ENCODE results near the gene ADARB2.
"Not testable (repeated sequence)": the region's sequence is repeated elsewhere in the genome, so short reads cannot be mapped to it uniquely, and the experiment has no call there.

ADARB2 gene

DNA sequence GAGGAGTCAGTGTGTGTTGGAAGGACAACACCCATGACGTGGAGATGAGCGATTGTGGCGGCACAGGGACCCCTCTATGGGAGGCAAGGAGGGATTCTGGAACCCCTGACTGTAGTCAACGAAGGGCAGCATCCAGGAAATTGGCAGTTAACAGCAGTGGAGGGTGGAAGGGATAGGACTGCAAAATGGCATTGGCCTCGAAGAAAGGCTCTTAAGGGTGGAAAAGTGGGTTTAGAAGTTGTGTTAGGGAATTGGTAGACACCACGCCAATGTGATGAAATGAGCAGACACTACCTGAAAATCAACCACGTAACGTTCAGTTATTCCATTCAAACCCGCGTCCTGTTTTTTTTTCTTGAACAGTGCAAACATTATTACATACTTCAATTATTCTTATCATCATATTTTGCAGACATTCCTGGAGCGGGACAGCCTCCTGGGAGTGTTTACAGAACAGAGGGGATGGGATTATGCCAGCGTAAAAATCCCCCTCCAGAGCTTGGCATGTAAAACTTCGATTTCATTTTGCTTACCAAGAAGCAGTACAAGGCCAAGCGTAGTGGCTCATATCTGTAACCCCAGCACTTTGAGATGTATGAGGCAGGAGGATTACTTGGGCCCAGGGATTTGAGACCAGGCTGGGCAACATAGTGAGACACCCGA is 409.0 kb downstream of the ADARB2 start:
- no peak for DNase-seq

DNA sequence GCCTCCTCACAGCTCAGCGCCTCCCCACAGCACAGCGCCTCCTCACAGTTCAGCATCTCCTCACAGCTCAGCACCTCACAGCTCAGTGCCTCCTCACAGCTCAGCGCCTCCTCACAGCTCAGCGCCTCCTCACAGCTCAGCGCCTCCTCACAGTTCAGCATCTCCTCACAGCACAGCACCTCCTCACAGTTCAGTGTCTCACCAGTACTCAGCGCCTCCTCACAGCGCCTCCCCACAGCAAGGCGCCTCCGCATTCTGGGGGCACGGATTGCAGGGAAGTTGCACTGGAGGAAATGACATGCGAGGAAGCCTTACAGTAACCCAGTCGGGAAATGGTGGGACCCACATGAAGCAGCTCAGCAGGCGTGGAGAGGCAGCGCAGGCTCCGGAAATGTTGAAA is 409.6 kb downstream of the ADARB2 start:
- DNase-seq, result no peak

DNA sequence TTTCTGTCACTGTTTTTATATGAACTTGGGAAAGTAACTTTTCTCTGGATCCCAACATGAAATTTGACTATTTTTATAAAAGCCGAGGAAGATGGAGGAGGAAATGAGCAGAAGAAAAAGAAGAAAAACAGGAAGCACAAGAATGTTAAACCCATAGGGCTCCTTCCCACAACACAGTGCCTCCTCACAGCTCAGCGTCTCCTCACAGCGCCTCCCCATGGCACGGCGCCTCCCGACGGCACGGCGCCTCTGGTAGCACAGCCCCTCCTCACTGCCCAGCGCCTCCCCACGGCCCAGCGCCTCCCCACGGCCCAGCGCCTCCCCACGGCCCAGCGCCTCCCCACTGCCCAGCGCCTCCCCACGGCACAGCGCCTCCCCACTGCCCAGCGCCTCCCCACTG is 410.8 kb downstream of the ADARB2 start:
- DNase-seq, result not testable (repeated sequence)

DNA sequence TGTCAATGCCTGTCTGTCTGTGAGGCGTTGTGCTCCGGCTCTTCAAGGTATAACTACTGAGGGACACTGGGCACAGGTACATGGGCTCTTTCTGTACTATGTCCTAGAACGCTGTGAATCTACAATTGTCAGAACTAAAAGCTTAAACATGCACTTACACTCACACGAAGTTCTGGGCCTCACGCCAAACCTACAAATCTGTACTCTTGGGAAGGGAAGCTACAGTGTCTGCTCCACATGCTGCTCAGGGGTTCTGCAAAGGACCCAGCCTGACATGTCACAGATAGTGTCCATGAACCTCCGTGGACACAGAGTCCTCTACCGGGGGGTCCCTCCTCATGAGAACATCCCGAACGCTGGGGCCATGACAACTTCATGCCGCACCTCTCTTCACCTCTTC is 412.4 kb downstream of the ADARB2 start:
- DNase-seq, result no peak

DNA sequence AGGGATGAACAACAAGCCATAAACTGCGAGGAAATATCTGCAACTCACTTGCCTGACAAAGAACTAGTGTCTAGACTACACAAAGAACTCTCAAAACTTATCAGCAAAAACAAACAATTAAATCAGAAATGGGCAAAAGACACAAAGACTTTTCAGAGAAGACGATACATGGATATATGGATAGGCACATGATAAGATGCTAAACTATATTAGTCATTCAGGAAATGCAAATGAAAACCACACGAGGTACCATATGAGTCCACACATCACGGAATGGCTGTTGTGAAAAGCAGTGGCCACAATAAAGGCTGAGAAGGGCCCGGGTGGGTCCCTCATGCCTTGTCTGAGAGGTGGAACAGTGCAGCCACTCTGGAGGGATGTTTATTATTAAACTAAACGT is 413.4 kb downstream of the ADARB2 start:
- no peak for DNase-seq

DNA sequence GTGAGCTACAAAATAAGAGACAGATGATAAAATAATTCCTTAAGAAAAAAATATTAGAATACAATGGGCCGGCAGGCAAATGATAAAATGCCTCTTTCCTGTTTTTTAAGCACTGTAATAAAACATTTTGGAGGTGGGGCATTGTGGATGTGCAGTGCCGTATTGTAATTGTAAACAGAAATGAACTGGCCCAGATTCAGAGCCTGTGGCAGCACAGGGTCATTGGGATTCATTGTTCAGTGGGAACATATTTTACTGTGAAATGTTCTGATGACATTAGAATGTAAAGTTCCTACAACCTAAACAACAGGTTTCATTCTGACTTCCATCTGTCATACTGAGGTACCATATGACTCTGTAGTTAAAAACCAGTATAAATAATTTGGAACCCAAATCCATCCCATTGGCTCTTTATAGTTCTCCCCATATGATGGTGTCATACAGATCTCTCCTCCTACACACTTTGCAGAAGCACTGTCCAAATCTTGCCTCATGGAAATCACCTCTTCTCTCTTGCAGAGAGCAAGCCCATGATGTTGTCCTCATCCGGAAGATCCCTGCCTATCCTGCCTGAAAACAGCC is 416.5 kb downstream of the ADARB2 start:
- DNase-seq, result no peak

DNA sequence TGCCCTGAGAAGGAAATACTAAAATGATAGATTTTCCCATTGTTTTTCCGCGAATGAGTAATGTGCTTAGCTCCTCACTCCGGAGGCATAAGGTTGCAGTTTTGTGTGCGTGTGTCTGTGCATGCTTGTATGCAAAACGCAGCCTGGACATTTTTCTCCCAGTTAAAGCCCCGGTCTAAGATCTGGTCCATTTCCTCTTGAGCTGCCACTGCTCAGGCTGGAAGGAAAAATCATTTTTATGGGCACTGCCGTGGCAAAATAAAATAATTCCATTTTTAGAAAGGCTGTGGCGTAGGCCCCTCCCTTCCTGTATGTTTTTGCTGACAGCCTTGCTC is 420.5 kb downstream of the ADARB2 start:
- no peak for DNase-seq

DNA sequence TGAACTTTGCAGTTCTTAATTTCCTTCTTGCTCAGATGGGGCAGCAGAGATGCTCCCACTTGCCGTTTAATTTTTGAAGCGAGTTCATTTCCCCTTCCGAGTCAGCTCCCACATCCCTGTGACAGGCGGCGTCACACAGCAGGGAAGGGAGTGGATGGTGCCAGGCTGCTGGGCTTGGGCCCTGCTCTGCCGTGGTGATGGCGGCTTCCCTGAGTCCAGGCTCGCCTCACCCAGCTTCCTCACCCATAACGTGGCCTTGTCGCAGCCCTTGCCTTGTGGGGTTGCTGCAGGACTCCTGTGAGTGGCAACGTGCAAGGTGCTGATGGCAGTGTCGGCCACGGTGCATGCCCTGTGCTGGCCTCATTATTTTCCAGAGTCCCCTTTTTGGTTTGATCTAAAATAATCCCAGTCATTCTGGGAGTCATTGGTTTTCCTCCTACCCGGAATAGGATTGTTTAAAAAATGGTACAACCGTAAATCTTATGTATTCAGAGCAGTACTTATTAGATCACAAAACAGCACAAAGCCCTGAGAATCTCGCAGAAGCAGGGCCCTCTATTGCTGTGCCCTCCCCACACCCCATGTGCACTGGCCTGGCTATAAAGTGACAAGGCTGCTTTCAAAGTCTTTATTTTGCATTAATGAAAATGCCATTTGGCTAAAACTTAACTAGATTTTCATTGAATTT is 421.1 kb downstream of the ADARB2 start:
- no peak for DNase-seq

DNA sequence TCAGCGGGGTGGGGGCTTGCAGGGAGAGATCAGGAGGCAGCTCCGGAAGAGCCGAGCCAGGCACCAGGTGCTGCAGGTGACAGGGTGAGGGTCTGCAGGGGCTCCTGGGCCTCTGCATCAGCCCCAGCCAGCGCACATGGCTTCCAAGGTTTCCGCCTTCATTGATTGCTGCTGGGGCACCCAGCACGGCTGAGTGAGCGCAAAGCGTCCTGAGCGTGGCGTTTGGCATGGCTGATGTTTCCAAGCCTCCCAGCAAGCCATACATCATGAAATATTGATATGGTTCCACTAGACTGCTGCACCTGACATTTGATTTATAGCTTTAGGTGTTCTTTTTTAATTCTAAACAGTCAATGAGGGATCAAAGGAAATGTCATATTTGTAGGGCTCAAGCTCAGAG is 422.1 kb downstream of the ADARB2 start:
- DNase-seq, result no peak

DNA sequence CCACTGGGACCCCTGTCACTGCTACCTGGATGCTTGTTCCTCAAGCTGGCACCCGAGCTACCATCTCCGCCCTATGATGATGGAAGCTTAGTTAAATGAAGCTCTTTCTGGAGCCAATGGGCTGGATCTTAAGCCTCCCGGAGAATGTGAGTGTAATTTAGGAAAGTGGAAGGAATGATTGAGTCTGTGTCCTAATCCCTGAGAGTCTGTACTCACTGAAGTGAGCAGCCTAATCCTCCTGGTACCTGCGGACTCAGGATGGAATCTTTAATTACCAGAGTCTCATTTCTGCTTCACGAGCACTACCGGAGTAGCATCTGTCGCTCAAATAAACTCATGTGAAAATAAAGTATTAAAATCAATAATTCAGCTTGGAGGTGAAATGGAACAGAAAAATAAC is 425.6 kb downstream of the ADARB2 start:
- DNase-seq, result no peak

DNA sequence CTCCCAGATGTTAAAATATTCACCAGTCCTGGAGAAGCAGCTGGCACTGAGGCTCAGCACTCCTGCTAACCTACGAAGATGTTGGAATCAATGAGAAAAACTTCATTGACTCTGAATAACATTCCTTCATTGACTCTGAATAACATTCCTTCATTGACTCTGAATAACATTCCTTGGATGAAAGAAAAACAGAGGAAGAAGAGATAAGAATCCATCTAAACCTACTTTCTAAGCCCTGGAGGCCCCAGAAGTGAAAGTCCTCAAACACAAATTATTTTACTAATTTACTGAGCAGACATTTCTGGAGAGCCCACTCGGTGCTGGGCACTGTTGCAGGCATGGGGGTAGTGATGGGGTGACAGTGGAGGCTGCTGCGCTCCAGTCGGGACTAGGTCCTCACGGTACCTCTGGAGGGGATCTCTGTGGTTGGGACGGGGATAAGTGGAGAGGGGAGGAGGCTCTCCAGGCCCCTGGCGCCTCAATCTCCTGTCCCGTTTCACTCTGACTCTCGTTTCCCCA is 427.0 kb downstream of the ADARB2 start:
- no peak for DNase-seq

DNA sequence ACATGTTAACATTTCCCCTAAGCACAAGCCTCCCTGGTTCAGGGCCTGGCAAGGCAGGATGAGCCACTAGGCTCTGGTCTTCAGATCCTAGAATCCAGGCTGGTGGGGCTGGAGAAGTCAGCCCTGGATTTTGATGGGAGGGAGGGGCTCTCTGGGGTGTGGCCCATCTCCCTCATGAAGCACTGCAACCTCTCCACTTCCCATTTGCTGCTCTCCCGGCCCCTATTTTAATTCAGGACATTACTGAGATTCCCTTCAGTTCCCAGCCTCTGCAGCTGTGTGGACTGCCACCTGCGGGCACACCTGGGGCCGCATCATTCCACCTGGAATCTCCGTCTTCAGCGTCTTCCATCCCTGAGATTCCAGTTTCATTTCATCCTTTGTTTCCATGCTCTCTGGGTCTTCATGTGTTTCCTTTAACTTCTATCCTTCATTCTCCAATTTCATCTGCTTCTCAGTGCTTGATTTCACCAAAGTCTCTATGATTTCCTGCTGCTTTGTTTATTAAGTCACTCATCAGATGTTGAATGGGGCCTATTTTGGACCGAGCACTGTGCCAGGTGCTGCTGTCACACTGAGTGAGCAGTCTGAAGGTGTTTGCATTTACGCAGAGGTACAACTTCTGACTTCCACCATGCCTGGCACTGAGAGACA is 427.6 kb downstream of the ADARB2 start:
- DNase-seq, result no peak

DNA sequence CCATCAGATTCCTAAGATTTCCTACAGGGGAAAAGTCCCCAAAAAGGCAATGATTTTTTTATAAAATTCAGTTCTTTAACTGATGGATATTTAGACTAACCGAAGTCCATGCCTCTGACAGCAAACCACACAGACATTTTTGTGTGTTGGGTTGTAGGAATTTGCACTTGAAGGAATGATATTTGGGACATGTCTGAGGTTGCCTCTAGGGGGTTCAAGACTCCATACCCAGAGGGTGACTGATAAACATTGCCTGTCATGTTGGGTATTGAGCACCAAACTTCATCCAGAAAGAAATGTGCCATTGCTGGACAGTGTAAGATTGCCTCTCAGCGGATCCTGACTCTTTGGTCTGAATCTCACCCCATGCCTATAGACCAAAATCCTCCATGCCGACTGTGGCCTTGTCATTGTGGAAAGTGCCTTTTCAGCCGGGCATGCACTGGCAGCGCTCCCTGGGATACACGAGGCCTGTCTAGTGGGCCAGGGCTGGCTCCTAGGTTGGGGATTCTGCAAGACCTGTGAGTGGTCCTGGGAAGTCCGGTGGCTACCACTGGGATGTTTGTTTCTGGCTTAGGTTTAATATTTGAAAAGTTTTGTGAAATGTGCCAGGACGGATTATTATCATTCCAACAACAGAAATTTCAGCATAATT is 428.2 kb downstream of the ADARB2 start:
- no peak for DNase-seq

DNA sequence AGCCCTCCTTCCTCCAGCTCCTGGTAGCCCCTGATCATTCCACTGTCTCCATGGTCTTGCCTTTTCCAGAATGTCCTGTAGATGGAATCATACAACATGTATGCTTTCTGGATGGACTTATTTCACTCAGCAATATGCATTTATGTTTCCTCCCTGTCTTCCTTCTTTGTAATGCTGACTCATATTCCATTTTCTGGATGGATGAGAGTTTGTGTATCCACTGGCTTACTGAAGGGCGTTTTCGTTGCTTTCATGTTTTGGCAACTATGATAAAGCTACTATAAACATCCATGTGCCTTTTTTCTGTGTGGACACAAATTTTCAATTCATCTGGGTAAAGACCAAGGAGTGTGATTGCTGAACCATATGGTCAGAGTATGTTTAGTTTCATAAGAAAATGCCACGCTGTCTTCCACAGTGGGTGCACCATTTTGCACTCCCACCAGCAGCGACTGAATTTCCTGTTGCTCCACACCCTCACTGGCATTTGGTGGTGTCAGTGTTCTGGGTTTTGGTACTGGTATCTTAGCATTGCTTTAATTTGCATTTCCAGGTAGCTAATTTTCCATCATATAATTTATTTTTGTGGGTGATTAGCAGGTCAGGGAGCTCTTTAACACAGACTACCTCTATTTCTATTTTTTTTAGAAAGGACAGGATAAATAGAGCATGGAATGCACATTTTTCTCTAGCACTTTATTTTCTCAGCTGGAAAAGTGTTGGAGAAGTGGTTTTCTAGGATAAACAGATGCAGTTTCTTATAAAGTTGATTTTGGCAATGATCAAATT is 429.0 kb downstream of the ADARB2 start:
- no peak for DNase-seq

DNA sequence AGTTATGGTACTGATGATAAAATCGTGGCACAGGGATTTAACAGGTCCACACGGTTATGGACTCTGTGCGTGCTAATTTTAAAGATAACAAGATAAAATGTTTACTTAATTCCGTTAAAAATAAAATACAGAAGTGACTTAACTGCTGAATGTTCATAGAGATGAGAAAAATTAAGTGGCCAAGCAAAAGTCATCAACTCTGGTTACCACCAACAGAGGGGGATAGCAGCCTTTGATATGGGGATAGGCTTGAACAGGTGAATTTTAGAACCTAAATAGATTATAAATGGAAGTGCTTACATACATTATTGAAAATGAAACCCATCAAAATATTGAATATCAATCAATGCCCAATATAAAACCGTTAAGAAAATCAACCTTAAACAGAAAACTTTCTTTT is 436.2 kb downstream of the ADARB2 start:
- no peak for DNase-seq

DNA sequence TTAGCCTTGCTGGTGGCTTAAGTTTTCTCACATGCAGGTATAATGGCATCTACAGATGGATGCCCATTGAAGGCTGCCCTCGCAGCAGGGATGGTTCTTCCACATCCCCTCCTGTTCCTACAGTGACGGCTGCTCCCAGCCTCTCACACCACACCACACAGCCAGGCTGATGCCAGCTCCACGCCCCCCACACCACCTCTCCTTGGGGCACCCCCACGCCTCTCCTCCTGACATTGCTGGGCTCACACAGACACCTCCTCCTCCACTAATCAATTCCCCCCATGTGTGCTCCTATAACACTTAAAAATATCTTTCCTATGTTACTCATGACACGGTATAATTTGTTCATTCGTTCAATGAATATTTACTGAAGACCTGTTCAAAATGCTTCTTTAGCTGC is 437.1 kb downstream of the ADARB2 start:
- DNase-seq, result no peak

DNA sequence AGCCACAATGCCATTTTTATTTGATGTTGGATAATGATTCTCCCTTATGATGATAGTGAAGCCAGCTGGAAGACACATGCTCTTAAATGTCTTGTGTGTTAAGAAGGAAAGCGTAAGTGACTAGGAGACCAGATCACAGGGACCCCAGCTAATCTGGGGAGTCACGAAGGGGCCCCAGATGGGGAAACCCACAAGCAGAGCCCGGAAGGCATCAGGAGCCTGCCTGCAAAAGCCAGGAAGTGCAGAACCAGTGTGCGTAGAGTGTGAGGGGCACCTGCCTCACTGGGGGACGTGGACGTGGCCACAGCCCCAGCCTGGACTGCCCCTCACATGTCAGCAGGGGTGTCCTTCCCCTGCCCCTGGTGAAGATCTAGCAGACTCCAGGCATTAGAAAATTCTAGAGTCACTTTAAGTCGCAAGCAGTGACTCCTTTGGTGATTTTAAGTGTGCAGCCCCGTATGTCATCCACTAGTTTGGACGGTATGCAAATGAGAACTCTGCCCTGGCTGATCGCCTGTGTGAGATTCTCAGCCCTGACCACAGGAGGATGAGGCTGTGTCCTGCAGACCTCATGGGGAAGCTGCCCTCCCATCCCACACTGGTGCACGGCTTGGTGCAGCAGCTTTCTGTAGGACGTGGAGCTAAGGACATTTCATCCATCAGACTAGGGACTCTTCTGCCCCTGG is 438.1 kb downstream of the ADARB2 start:
- no peak for DNase-seq

DNA sequence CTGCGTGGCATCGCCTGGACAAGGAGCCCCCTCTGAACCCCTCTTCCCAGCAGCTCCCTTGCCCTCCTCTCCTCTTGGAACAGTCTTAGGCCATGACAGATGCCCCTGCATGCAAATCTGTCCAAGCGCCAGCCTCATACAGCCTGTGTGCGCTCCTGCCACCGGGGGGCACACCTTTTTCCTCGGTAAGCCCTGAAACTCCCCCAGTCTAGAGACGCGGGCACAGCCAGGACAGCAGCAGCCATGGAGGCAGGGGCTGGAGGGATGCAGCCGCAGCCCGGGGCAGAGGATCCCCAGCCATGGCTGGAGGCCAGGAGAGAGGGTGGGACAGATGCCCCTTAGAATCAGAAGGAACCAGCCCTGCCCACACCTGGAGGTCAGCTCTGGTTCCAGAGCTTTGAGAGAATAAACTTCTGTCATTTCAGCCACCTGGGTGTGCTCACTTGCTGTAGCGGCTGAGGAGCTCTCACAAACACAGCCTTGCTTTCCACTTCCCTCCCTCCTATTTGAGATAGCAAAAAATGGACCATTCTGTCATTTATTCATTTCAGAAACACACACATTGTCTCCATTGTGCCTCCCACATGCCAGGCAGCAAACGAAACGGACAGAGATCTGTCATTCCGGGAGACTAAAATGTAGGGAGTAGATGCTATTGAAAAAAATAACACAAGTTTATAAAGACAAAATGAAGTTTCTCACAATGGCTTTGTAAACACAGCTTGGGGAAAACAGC is 439.6 kb downstream of the ADARB2 start:
- DNase-seq, result no peak

DNA sequence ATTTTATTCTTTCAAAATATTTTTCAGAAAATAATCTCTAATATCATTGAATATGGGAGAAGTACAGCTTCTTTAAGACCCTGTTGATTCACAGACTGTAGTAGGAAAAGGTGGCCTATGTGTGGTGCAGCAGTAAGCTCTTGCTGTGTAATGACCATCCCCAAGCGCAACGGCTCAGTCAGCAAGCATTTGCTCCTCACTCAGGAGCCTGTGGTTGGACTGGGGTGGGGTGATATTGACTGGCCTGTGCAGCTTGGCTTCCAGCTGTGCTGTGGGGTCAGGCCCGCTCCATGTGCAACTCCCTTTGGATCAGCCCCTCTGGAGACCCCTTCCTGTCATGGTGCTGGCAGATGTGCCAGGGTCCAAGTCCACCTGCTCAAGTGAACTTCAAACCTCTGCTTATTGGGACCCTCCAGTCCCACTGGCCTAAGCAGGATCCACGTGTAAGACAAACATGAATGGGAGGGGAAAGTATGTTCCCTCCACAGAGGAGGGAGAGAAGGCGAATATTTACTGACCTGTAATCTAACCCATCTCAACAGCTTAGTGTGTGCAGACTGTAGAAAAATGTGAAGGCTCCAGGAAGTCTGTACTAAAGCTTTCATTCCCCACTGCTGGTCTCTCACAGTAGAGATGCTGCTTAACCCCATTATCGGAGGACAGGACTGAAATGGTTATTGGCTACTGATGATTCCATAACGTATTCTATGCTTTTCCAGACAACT is 441.4 kb downstream of the ADARB2 start:
- no peak for DNase-seq

DNA sequence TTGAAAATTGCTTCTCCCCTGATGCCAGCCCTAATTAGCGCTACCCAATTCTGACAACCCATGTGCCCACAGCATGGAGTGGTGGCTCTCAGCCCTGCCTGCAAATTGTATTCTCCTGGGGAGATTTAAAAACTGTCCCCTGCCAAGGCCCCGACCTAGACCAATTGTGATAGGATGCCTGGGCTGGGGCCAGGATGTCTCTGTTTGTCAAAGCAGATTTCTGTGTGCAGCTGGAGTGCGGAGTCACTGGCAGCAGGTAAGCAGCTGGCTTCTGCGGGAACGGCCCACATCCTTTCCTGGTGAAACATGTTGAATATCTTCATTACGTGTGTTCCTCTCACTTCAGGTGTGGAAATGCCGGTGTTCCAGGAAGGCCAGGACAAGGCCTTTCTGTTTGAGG is 442.6 kb downstream of the ADARB2 start:
- DNase-seq, result no peak

Data from DMS 273 treated with DMSO at 0.1 percent for 48 hours (cell line).